Measurements from ENCODE around the gene EPB41L1. TPM values are rescaled to one million over a fixed set of nuclear protein-coding genes. Genes with fewer than 3 reads are reported as not detected.

Gene EPB41L1
- total RNA-seq, 1 donor from 2014 or later, result 31.4 TPM

DNA sequence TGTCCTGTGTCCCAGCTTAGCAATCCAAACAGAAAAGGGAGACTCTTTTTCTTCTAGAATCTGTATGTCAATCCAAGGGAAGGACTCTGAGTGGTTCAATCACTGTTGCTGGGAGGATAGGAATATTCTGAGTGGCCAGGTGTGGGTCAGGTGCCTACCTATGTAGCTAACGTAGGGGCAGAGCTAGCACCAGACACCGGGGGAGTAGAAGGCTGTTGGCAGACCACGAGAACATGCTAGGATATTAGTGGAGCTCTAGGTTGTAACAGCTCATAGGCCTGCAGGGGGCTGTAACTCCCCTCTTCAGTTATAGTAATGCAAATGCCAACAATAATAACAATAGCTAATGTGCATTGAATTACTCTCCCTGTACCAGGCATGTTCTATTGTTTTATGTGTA lies 39.8 kb upstream of the EPB41L1 start:
- no peak for DNase-seq (ENCODE audit: extremely low spot score, unreplicated experiment)
- H3K4me3 Mint-ChIP-seq (ENCODE audit: unreplicated experiment), result no peak overlapping the region
- H3K36me3 Mint-ChIP-seq (ENCODE audit: unreplicated experiment), result peaks cover 3% of the 10 kb centered on the region
- no peaks in the 10 kb centered on the region for H3K9me3 Mint-ChIP-seq (ENCODE audit: unreplicated experiment)
- no peak overlapping the region for H3K27ac Mint-ChIP-seq (ENCODE audit: unreplicated experiment)
- H3K27me3 Mint-ChIP-seq (ENCODE audit: unreplicated experiment), result peaks cover 10% of the 10 kb centered on the region
- TF ChIP-seq, protein P1, sequence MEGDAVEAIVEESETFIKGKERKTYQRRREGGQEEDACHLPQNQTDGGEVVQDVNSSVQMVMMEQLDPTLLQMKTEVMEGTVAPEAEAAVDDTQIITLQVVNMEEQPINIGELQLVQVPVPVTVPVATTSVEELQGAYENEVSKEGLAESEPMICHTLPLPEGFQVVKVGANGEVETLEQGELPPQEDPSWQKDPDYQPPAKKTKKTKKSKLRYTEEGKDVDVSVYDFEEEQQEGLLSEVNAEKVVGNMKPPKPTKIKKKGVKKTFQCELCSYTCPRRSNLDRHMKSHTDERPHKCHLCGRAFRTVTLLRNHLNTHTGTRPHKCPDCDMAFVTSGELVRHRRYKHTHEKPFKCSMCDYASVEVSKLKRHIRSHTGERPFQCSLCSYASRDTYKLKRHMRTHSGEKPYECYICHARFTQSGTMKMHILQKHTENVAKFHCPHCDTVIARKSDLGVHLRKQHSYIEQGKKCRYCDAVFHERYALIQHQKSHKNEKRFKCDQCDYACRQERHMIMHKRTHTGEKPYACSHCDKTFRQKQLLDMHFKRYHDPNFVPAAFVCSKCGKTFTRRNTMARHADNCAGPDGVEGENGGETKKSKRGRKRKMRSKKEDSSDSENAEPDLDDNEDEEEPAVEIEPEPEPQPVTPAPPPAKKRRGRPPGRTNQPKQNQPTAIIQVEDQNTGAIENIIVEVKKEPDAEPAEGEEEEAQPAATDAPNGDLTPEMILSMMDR (IDR thresholded peaks at IDR 0.05), result no peak
- peaks cover 6% of the 10 kb centered on the region for H3K4me1 Mint-ChIP-seq (ENCODE audit: unreplicated experiment)

DNA sequence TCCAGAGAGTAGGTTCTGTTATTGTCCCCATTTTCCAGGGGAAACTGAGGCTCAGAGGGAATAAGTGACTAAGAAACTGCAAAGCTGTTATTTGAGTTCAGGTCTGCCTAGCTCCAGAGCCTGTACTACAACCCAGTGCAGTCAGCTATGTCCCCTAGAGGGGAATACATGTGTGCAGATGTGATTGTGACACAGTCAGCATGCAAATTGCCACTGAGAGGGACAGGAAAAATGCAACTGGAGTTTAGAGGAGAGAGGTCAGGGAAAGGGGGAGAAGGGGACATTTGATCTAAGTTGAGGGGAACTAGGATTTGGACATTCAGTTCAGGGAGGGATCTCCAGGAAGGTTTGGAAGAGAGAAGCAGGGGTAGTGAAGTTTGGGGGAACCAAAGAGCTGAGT lies 38.6 kb upstream of the EPB41L1 start:
- Mint-ChIP-seq H3K4me1 (ENCODE audit: unreplicated experiment) (peaks cover 6% of the 10 kb centered on the region), H3K27me3 (ENCODE audit: unreplicated experiment) (peaks cover 10% of the 10 kb centered on the region), H3K4me3 (ENCODE audit: unreplicated experiment) (no peak overlapping the region), H3K36me3 (ENCODE audit: unreplicated experiment) (peaks cover 3% of the 10 kb centered on the region), H3K9me3 (ENCODE audit: unreplicated experiment) (no peaks in the 10 kb centered on the region), H3K27ac (ENCODE audit: unreplicated experiment) (no peak overlapping the region)
- TF ChIP-seq, protein P1 (IDR thresholded peaks at IDR 0.05), result no peak
- DNase-seq (ENCODE audit: extremely low spot score, unreplicated experiment), result no peak

DNA sequence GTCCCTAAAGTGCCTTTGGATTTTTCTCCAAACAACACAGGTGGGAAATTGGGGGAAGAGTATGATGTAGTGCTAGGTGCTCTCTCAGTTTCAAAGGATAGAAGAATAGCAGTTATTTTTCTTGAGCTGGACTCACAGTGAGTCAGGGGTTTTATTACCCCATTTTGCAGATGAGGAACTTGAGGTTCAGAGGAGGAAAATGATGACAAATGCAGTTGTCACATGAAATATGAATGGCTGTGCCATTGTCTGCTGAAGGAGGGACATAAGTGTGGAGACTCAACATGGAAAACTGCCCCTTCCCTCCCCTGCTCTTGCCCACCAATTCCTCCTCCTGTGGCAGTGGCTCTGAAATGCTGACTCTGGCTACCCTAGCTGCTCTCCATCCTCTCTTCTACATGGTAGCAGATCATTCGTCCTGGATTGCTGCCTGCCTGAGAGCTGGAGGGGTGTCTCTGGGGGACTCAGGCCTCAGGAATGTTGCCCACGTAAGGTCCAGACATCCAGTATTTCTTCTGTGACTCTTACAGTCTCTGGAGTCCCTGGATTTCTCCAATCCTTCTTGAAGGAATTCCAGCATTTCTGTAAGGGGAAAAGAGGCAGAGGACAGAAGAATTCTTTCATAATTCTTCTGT lies 37.6 kb upstream of the EPB41L1 start:
- Mint-ChIP-seq H3K4me1 (ENCODE audit: unreplicated experiment) (peaks cover 6% of the 10 kb centered on the region), H3K36me3 (ENCODE audit: unreplicated experiment) (peaks cover 3% of the 10 kb centered on the region)
- no peak for DNase-seq (ENCODE audit: extremely low spot score, unreplicated experiment)

DNA sequence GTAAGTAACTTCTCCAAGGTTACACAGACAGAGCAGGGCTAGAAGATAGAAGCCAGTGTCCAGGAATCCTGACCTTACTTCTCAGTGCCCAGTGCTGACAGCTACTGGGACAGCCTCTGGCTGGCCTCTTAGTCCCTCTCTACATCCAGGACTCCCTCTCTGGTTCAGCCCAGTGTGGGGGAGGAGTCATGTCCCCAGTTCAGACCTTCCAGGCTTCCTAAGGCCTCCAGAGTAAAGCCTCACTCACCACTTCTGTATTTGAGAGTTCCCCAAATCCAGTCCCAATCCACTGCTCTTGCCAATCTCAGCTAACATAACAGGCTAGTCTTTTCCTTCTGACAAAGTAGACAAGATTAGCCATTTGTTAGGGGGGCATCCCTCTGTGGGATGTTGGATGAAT lies 36.9 kb upstream of the EPB41L1 start:
- H3K9me3 Mint-ChIP-seq (ENCODE audit: unreplicated experiment), result no peaks in the 10 kb centered on the region
- no peak for DNase-seq (ENCODE audit: extremely low spot score, unreplicated experiment)
- no peak overlapping the region for H3K27ac Mint-ChIP-seq (ENCODE audit: unreplicated experiment)
- TF ChIP-seq, protein P1 (IDR thresholded peaks at IDR 0.05), result no peak
- H3K27me3 Mint-ChIP-seq (ENCODE audit: unreplicated experiment), result peaks cover 10% of the 10 kb centered on the region
- H3K4me3 Mint-ChIP-seq (ENCODE audit: unreplicated experiment), result no peak overlapping the region
- no peaks in the 10 kb centered on the region for H3K36me3 Mint-ChIP-seq (ENCODE audit: unreplicated experiment)
- peaks cover 6% of the 10 kb centered on the region for H3K4me1 Mint-ChIP-seq (ENCODE audit: unreplicated experiment)

More for the DNA sequence above, 37.6 kb upstream of the EPB41L1 start:
- TF ChIP-seq, protein P1 (IDR thresholded peaks at IDR 0.05), result no peak
- Mint-ChIP-seq H3K9me3 (ENCODE audit: unreplicated experiment) (no peaks in the 10 kb centered on the region), H3K27me3 (ENCODE audit: unreplicated experiment) (peaks cover 10% of the 10 kb centered on the region), H3K4me3 (ENCODE audit: unreplicated experiment) (no peak overlapping the region), H3K27ac (ENCODE audit: unreplicated experiment) (no peak overlapping the region)

GRCh38 chr20:36118371-36118770 lies 36.2 kb upstream of the EPB41L1 start:
- H3K27ac Mint-ChIP-seq (ENCODE audit: unreplicated experiment), result no peak overlapping the region
- no peak for DNase-seq (ENCODE audit: extremely low spot score, unreplicated experiment)
- no peaks in the 10 kb centered on the region for H3K9me3 Mint-ChIP-seq (ENCODE audit: unreplicated experiment)
- no peak overlapping the region for H3K4me3 Mint-ChIP-seq (ENCODE audit: unreplicated experiment)
- TF ChIP-seq, protein P1 (IDR thresholded peaks at IDR 0.05), result no peak
- peaks cover 10% of the 10 kb centered on the region for H3K27me3 Mint-ChIP-seq (ENCODE audit: unreplicated experiment)
- no peaks in the 10 kb centered on the region for H3K36me3 Mint-ChIP-seq (ENCODE audit: unreplicated experiment)
- peaks cover 6% of the 10 kb centered on the region for H3K4me1 Mint-ChIP-seq (ENCODE audit: unreplicated experiment)
